Measurements from ENCODE around the gene SLC27A1. TPM values are rescaled to one million over a fixed set of nuclear protein-coding genes. Genes with fewer than 3 reads are reported as not detected.

SLC27A1 gene
- total and polyA plus RNA-seq, 10 of the 15 experiments (the other 5 are each of a cell fraction or from before 2014, with no cell fraction given) = 0.11 to 2.3 (median 1.2) TPM

DNA sequence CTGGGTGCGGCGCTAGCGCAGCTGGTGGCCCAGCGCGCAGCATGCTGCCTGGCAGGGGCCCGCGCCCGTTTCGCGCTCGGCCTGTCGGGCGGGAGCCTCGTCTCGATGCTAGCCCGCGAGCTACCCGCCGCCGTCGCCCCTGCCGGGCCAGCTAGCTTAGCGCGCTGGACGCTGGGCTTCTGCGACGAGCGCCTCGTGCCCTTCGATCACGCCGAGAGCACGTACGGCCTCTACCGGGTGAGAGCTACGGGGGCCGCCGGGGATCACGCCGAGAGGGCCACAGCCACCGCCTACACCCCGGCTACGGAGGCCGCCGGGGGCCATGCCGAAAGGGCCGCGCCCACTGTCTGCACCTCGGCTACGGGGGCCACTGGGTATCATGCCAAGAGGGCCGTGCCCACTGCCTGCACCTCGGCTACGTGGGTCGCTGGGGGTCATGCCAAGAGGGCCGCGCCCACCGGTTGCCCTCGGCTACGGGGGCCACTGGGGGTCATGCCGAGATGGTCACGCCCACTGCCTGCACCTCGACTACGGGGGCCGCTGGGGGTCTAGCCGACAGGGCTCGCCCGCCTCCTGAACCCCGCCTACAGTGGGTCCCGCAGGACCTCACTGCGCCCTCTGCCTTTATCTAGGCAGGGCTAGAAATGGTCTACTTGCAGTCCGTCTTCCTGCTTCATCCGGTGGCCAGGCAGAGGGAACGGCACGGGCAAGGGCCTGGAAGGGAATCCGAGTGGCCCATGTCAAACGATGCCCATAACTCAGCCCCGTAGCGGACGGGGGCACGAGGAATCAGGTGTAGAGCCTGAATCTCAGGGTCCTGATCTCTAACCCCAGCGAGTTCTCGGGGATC lies 41.6 kb downstream of the SLC27A1 start (continued):
- TF ChIP-seq, protein P1, sequence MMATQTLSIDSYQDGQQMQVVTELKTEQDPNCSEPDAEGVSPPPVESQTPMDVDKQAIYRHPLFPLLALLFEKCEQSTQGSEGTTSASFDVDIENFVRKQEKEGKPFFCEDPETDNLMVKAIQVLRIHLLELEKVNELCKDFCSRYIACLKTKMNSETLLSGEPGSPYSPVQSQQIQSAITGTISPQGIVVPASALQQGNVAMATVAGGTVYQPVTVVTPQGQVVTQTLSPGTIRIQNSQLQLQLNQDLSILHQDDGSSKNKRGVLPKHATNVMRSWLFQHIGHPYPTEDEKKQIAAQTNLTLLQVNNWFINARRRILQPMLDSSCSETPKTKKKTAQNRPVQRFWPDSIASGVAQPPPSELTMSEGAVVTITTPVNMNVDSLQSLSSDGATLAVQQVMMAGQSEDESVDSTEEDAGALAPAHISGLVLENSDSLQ (IDR thresholded peaks at IDR 0.05) = peak; percentile 33; the same call in 1 of the 2 replicates
- peak; percentile 82 for TF ChIP-seq BCL3 (IDR thresholded peaks at IDR 0.05; ENCODE audit: borderline replicate concordance, insufficient read depth, low read depth, low read length, poor library complexity, severe bottlenecking)
- no peak for TF ChIP-seq EED (IDR thresholded peaks at IDR 0.05; ENCODE audit: low read depth)
- TF ChIP-seq, protein P2, sequence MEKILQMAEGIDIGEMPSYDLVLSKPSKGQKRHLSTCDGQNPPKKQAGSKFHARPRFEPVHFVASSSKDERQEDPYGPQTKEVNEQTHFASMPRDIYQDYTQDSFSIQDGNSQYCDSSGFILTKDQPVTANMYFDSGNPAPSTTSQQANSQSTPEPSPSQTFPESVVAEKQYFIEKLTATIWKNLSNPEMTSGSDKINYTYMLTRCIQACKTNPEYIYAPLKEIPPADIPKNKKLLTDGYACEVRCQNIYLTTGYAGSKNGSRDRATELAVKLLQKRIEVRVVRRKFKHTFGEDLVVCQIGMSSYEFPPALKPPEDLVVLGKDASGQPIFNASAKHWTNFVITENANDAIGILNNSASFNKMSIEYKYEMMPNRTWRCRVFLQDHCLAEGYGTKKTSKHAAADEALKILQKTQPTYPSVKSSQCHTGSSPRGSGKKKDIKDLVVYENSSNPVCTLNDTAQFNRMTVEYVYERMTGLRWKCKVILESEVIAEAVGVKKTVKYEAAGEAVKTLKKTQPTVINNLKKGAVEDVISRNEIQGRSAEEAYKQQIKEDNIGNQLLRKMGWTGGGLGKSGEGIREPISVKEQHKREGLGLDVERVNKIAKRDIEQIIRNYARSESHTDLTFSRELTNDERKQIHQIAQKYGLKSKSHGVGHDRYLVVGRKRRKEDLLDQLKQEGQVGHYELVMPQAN (conservative IDR thresholded peaks at IDR 0.05) = peak; percentile 90
- no peak for TF ChIP-seq ZBED1 (IDR thresholded peaks at IDR 0.05; ENCODE audit: borderline replicate concordance)
- TF ChIP-seq GATAD2B (conservative IDR thresholded peaks at IDR 0.05; ENCODE audit: low read depth) = peak; percentile 97
- TF ChIP-seq NRF1 (conservative IDR thresholded peaks at IDR 0.05; ENCODE audit: low read depth, low read length) = no peak
- no peak for TF ChIP-seq TCF3 (IDR thresholded peaks at IDR 0.05; ENCODE audit: borderline replicate concordance, insufficient read depth, low read depth, low read length)
- peak; percentile 100 for TF ChIP-seq NR2F1 (conservative IDR thresholded peaks at IDR 0.05)
- TF ChIP-seq ZNF207 (IDR thresholded peaks at IDR 0.05; ENCODE audit: borderline replicate concordance) = peak; percentile 97
- peak; percentile 41; the same call in 1 of the 2 replicates for TF ChIP-seq ATF7 (IDR thresholded peaks at IDR 0.05; ENCODE audit: low read depth)
- TF ChIP-seq, protein P3, sequence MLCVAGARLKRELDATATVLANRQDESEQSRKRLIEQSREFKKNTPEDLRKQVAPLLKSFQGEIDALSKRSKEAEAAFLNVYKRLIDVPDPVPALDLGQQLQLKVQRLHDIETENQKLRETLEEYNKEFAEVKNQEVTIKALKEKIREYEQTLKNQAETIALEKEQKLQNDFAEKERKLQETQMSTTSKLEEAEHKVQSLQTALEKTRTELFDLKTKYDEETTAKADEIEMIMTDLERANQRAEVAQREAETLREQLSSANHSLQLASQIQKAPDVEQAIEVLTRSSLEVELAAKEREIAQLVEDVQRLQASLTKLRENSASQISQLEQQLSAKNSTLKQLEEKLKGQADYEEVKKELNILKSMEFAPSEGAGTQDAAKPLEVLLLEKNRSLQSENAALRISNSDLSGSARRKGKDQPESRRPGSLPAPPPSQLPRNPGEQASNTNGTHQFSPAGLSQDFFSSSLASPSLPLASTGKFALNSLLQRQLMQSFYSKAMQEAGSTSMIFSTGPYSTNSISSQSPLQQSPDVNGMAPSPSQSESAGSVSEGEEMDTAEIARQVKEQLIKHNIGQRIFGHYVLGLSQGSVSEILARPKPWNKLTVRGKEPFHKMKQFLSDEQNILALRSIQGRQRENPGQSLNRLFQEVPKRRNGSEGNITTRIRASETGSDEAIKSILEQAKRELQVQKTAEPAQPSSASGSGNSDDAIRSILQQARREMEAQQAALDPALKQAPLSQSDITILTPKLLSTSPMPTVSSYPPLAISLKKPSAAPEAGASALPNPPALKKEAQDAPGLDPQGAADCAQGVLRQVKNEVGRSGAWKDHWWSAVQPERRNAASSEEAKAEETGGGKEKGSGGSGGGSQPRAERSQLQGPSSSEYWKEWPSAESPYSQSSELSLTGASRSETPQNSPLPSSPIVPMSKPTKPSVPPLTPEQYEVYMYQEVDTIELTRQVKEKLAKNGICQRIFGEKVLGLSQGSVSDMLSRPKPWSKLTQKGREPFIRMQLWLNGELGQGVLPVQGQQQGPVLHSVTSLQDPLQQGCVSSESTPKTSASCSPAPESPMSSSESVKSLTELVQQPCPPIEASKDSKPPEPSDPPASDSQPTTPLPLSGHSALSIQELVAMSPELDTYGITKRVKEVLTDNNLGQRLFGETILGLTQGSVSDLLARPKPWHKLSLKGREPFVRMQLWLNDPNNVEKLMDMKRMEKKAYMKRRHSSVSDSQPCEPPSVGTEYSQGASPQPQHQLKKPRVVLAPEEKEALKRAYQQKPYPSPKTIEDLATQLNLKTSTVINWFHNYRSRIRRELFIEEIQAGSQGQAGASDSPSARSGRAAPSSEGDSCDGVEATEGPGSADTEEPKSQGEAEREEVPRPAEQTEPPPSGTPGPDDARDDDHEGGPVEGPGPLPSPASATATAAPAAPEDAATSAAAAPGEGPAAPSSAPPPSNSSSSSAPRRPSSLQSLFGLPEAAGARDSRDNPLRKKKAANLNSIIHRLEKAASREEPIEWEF (IDR thresholded peaks at IDR 0.05; ENCODE audit: insufficient replicate concordance, low read depth, low read length) = no peak
- no peak for TF ChIP-seq ZNF274 (IDR thresholded peaks at IDR 0.05; ENCODE audit: insufficient read depth, insufficient read length)
- no peak for TF ChIP-seq ATF3 (IDR thresholded peaks at IDR 0.05; ENCODE audit: borderline replicate concordance, extremely low read depth, low read depth, low read length)
- TF ChIP-seq NFYA (IDR thresholded peaks at IDR 0.05; ENCODE audit: borderline replicate concordance, low read depth, low read length) = no peak
- no peak for TF ChIP-seq FOXM1 (IDR thresholded peaks at IDR 0.05; ENCODE audit: low read depth, low read length)
- peak; percentile 75 for TF ChIP-seq RELA (IDR thresholded peaks at IDR 0.05; ENCODE audit: borderline replicate concordance, partially characterized antibody)
- TF ChIP-seq SUZ12 (IDR thresholded peaks at IDR 0.05; ENCODE audit: unreplicated experiment) = no peak
- peak; percentile 5; the same call in 1 of the 2 replicates for TF ChIP-seq SMC3 (IDR thresholded peaks at IDR 0.05; ENCODE audit: borderline replicate concordance, low read length)
